Stimulated activated CD4-positive, alpha-beta T cell treated with anti-CD3 and anti-CD28 coated beads, Interleukin-15, amount 100 ng/mL, for 48 hours (primary cell): ENCODE data around the gene VSTM2B.
"Not testable (repeated sequence)": the region's sequence is repeated elsewhere in the genome, so short reads cannot be mapped to it uniquely, and the experiment has no call there.

Experiments used
- DNase-seq, 2 donors: peaks; one replicate each; pipeline ENCODE4 v3.0.0-alpha.2; 2020; ENCODE audit warnings: low read depth in 2 of 2

The VSTM2B gene

GRCh38 chr19:29525901-29526729 lies at the start of gene VSTM2B:
VSTM2B (plus strand) TSS chr19:29525994; CDS start chr19:29526584, 590 bp downstream.
- no peak for DNase-seq

- no peak for DNase-seq
Measured at GRCh38 chr19:29476528-29476927, 49.3 kb upstream of the VSTM2B start.

- DNase-seq, result no peak
Measured at GRCh38 chr19:29477831-29478577, 47.8 kb upstream of the VSTM2B start.

GRCh38 chr19:29478578-29479565 lies 46.9 kb upstream of the VSTM2B start:
- DNase-seq, result no peak

GRCh38 chr19:29479941-29480340 lies 45.9 kb upstream of the VSTM2B start:
- DNase-seq, result no peak

GRCh38 chr19:29480507-29480906 lies 45.3 kb upstream of the VSTM2B start:
- DNase-seq, result no peak

GRCh38 chr19:29482855-29483640 lies 42.7 kb upstream of the VSTM2B start:
- DNase-seq, result no peak

GRCh38 chr19:29483641-29483920 lies 42.2 kb upstream of the VSTM2B start:
- no peak for DNase-seq

GRCh38 chr19:29483944-29484581 lies 41.7 kb upstream of the VSTM2B start:
- no peak for DNase-seq

- DNase-seq, result no peak
Measured at GRCh38 chr19:29484876-29485275, 40.9 kb upstream of the VSTM2B start.

GRCh38 chr19:29485293-29485692 lies 40.5 kb upstream of the VSTM2B start:
- DNase-seq, result no peak

GRCh38 chr19:29486961-29487360 lies 38.8 kb upstream of the VSTM2B start:
- not testable (repeated sequence) for DNase-seq

- no peak for DNase-seq
Measured at GRCh38 chr19:29487432-29487831, 38.4 kb upstream of the VSTM2B start.

GRCh38 chr19:29488316-29488715 lies 37.5 kb upstream of the VSTM2B start:
- no peak for DNase-seq

- DNase-seq, result no peak
Measured at GRCh38 chr19:29489172-29489951, 36.4 kb upstream of the VSTM2B start.

- no peak for DNase-seq
Measured at GRCh38 chr19:29491491-29491890, 34.3 kb upstream of the VSTM2B start.

- no peak for DNase-seq
Measured at GRCh38 chr19:29491995-29492577, 33.7 kb upstream of the VSTM2B start.

- no peak for DNase-seq
Measured at GRCh38 chr19:29492769-29493168, 33.0 kb upstream of the VSTM2B start.

- DNase-seq, result no peak
Measured at GRCh38 chr19:29495091-29495490, 30.7 kb upstream of the VSTM2B start.
